Endothelial cell of umbilical vein (primary cell): ENCODE data around the gene DAPK2. TPM values are rescaled to one million over a fixed set of nuclear protein-coding genes. Genes with fewer than 3 reads are reported as not detected.

Experiments used
- BruUV-seq: library from RNA; stranded (reverse); fragments of 400-500 nt; replicated peaks from 2 replicates; lab custom pipeline; 2021; lab: Mats Ljungman, UMichigan
- CTCF ChIA-PET: fragments of 300-600, 350-600 bp; sonication (Branson Sonifier 250); formaldehyde crosslinking; loops from one replicate; lab custom pipeline; 2021; ENCODE audit warnings: antibody characterized with exemption, inconsistent platforms; lab: Charles Lee
- POLR2A ChIA-PET: fragments of 300-600, 350-600 bp; sonication (Branson Sonifier 250); formaldehyde crosslinking; loops from one replicate; lab custom pipeline; 2021; ENCODE audit warnings: antibody characterized with exemption, inconsistent platforms; lab: Charles Lee
- DNase-seq: peaks from one replicate; pipeline ENCODE4 v3.0.0-alpha.2; 2011; ENCODE audit warnings: low read depth, low spot score
- FAIRE-seq: peaks from 2 replicates; lab custom pipeline; 2011; peaks lifted over from hg19 to GRCh38; lab: Jason Lieb, UNC
- H2AFZ ChIP-seq: 2 replicates; pipeline ENCODE4 v1.6.0; 2012; ENCODE audit warnings: low read depth, low read length, control low read depth, inconsistent platforms
- H3K27ac ChIP-seq: 2 replicates; pipeline ENCODE4 v1.5.1; 2011; ENCODE audit warnings: low read depth, mild to moderate bottlenecking, control low read depth, low read length, moderate library complexity; ENCODE audit not compliant: insufficient read depth
- H3K27me3 ChIP-seq, 2 experiments: 2 replicates each; pipeline versions ENCODE4 v1.6.0 to v1.6.1; 2011; ENCODE audit warnings: low read length in 2 of 2, mixed read lengths in 1 of 2; ENCODE audit not compliant: control insufficient read depth in 2 of 2, insufficient read depth in 2 of 2
- H3K36me3 ChIP-seq, 2 experiments: 2 replicates in 1 of 2; 3 replicates in 1 of 2; pipeline ENCODE4 v1.5.1; 2011; ENCODE audit warnings: low read length in 2 of 2, mild to moderate bottlenecking in 1 of 2, moderate library complexity in 1 of 2; ENCODE audit not compliant: control insufficient read depth in 2 of 2, insufficient read depth in 2 of 2; ENCODE audit errors: extremely low read depth in 1 of 2
- H3K4me1 ChIP-seq: 3 replicates; pipeline ENCODE4 v1.5.1; 2011; ENCODE audit warnings: mild to moderate bottlenecking, low read length; ENCODE audit not compliant: control insufficient read depth, insufficient read depth; ENCODE audit errors: extremely low read depth
- H3K4me2 ChIP-seq: 2 replicates; pipeline ENCODE4 v1.6.1; 2011; ENCODE audit warnings: low read length, control low read depth, mixed read lengths; ENCODE audit not compliant: insufficient read depth
- H3K4me3 ChIP-seq, 3 experiments: fragments of 200-600 bp in 1 of 3; sonication (generic), shearing (Covaris generic) in 1 of 3; replicated peaks in 1 of 3; 2 replicates each; pipeline ENCODE4 v1.5.1; 2011 to 2016; ENCODE audit warnings: control low read depth in 3 of 3, low read length in 3 of 3, mild to moderate bottlenecking in 2 of 3, inconsistent platforms in 1 of 3, low read depth in 1 of 3, moderate library complexity in 1 of 3; ENCODE audit not compliant: insufficient read depth in 1 of 3
- H3K79me2 ChIP-seq: 2 replicates; pipeline ENCODE4 v1.6.0; 2012; ENCODE audit warnings: low read length, inconsistent platforms; ENCODE audit not compliant: control insufficient read depth, insufficient read depth
- H3K9ac ChIP-seq: replicated peaks from 2 replicates; pipeline ENCODE3; 2011; ENCODE audit warnings: low read length, control low read depth; ENCODE audit not compliant: insufficient read depth; ENCODE audit errors: extremely low read depth
- H3K9me1 ChIP-seq: replicated peaks from 3 replicates; pipeline ENCODE4 v1.6.0; 2011; ENCODE audit warnings: mild to moderate bottlenecking, low read length; ENCODE audit not compliant: control insufficient read depth, insufficient read depth; ENCODE audit errors: extremely low read depth
- H3K9me3 ChIP-seq: replicated peaks from 2 replicates; pipeline ENCODE4 v1.5.1; 2012; ENCODE audit warnings: low read length, inconsistent platforms; ENCODE audit not compliant: control insufficient read depth, insufficient read depth
- H4K20me1 ChIP-seq: replicated peaks from 2 replicates; pipeline ENCODE3; 2011; ENCODE audit warnings: mild to moderate bottlenecking, low read length; ENCODE audit not compliant: control insufficient read depth, insufficient read depth; ENCODE audit errors: extremely low read depth
- EZH2 ChIP-seq: IDR thresholded peaks from 2 replicates; pipeline ENCODE4 v1.6.1; 2012; ENCODE audit warnings: borderline replicate concordance, low read depth, mild to moderate bottlenecking, moderate library complexity, low read length, inconsistent platforms; ENCODE audit not compliant: severe bottlenecking
- FOS ChIP-seq: IDR thresholded peaks from 2 replicates; pipeline ENCODE4 v1.6.1; 2011; ENCODE audit warnings: mild to moderate bottlenecking, low read length, moderate library complexity, borderline replicate concordance; ENCODE audit not compliant: insufficient read depth
- GATA2 ChIP-seq: IDR thresholded peaks from 2 replicates; pipeline ENCODE4 v1.7.0; 2011; ENCODE audit warnings: low read depth, mild to moderate bottlenecking, moderate library complexity, mixed read lengths, low read length; ENCODE audit not compliant: insufficient read length, insufficient read depth
- JUN ChIP-seq: IDR thresholded peaks from 2 replicates; pipeline ENCODE4 v1.6.1; 2011; ENCODE audit warnings: borderline replicate concordance, low read depth; ENCODE audit not compliant: insufficient read length, insufficient read depth
- MYC ChIP-seq: IDR thresholded peaks from one replicate; pipeline ENCODE4 v1.6.1; 2011; ENCODE audit warnings: mild to moderate bottlenecking, low read depth, low read length
- POLR2A ChIP-seq: IDR thresholded peaks from 2 replicates; pipeline ENCODE4 v1.6.1; 2012; ENCODE audit warnings: low read depth, mild to moderate bottlenecking, control low read depth, low read length
- POLR2AphosphoS5 ChIP-seq: IDR thresholded peaks from 2 replicates; pipeline ENCODE4 v1.6.1; 2012; ENCODE audit warnings: low read depth, mild to moderate bottlenecking, control low read depth, low read length, moderate library complexity; ENCODE audit not compliant: insufficient read depth
- dilution Hi-C: fragments of 300-500 bp; cut with MboI; formaldehyde crosslinking; loops from one replicate; pipeline ENCODE4 v1.15.0; 2019; ENCODE audit warnings: low sequenced_read_pairs; ENCODE audit not compliant: extremely low pct_ligation_motif_present
- intact Hi-C: fragments of 100-400 bp; cut with micrococcal nuclease; formaldehyde crosslinking; loops from one replicate; pipeline ENCODE4 v1.10.0; 2022
- polyA plus RNA-seq, 4 experiments: library from polyadenylated mRNA; depleted of rRNA in 3 of 4; stranded (reverse) in 3 of 4; unstranded in 1 of 4; fragments of >200 nt; gene quantifications; 2 replicates each; pipeline versions ENCODE4 v1.2.1 to v1.2.3, GENCODE V29; 2011 to 2012; ENCODE audit warnings: missing spikeins in 1 of 4
- total RNA-seq: library from RNA; stranded (reverse); gene quantifications from 2 replicates; pipeline ENCODE4 v1.2.3, GENCODE V29; 2021
- TF ChIP-seq, protein P1 (sequence below): IDR thresholded peaks from 2 replicates; pipeline ENCODE4 v1.6.1; 2011; ENCODE audit not compliant: insufficient read depth, insufficient read length
- TF ChIP-seq, protein P2 (sequence below), 2 donors: IDR thresholded peaks; 1 replicate in 1 of 2; 2 replicates in 1 of 2; pipeline ENCODE4 v1.5.1; 2011; ENCODE audit warnings: low read length in 2 of 2, mild to moderate bottlenecking in 2 of 2, moderate library complexity in 2 of 2, control low read depth in 1 of 2, inconsistent platforms in 1 of 2, low read depth in 1 of 2; ENCODE audit not compliant: insufficient read depth in 1 of 2; ENCODE audit errors: extremely low read depth in 1 of 2

DAPK2 gene
- total and polyA plus RNA-seq, 2 donors (not counting 3 experiments of a cell fraction or from before 2014, with no cell fraction given) = 2.8 to 6.7 TPM

DNA sequence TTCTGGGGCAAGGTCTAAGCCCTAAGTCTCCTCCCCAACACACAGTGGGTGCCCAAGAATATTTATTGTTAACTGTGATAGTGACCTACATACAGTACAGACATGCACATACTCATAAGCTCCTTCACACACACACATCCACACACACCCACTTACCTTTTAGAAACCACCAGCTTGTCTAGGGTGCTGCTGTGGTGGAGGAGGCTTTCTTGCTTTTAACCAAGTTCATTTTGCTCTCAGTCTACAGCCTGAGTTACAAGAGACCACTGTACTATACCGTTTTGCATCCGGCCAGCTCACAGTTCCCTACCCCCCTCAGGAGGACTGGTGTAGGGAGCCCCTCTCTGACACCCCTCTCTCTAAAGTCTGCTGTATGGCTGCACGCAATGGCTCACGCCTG lies 16.7 kb downstream of the DAPK2 start:
- no peak overlapping the region for H3K9ac ChIP-seq
- no TSS peak for BruUV-seq
- ChIA-PET POLR2A (no interaction called here), CTCF (interaction anchor here (1.2 to 1.7 kb wide), 2 partner anchors 8 to 10 kb away, joined by 4 to 6 read pairs; no protein-coding TSS in a partner anchor)
- no peaks in the 10 kb centered on the region for H3K36me3 ChIP-seq
- H3K4me3 ChIP-seq = no peak overlapping the region
- H3K4me2 ChIP-seq = no peak overlapping the region
- dilution Hi-C loops (no loop called here), intact Hi-C loops (no loop called here)
- no peak overlapping the region for H3K27ac ChIP-seq
- FAIRE-seq (no peak), DNase-seq (no peak)
- TF ChIP-seq MYC = no peak
- TF ChIP-seq FOS = no peak
- TF ChIP-seq, protein P1, sequence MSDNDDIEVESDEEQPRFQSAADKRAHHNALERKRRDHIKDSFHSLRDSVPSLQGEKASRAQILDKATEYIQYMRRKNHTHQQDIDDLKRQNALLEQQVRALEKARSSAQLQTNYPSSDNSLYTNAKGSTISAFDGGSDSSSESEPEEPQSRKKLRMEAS = no peak
- TF ChIP-seq GATA2 = no peak
- no peak for TF ChIP-seq EZH2
- TF ChIP-seq POLR2A = no peak
- H3K27me3 ChIP-seq = peaks cover 5 to 8% of the 10 kb centered on the region in 2 experiments
- no peaks in the 10 kb centered on the region for H3K9me3 ChIP-seq
- H3K4me1 ChIP-seq = peaks cover 5% of the 10 kb centered on the region
- H3K9me1 ChIP-seq = no peaks in the 10 kb centered on the region
- H3K79me2 ChIP-seq = no peaks in the 10 kb centered on the region
- no peak overlapping the region for H2AFZ ChIP-seq
- no peaks in the 10 kb centered on the region for H4K20me1 ChIP-seq

DNA sequence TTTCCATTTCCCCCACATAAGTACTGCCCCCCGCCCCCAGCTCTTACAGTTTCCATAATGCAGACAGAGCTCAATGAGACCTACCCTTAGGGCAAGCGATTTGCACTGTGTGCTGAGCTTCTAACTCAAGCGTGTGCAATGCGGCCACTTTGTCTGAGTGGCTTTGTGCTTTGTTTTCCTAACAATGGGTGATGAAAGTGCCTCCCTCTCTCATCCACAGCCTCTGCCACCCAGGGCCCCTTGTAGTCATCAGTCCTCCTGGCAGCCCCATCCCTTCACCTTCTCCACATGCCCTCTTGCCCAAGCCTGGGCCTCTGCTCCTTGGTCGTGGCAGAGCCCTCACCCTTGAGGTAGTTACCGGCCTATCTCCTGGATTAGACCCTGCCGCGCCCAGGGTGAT lies 17.2 kb downstream of the DAPK2 start:
- BruUV-seq = no TSS peak
- FAIRE-seq (no peak), DNase-seq (no peak)
- Histone ChIP-seq H3K27ac (no peak overlapping the region), H3K36me3 (no peaks in the 10 kb centered on the region), H3K79me2 (no peaks in the 10 kb centered on the region), H3K9me3 (no peaks in the 10 kb centered on the region), H3K27me3 (peaks cover 5 to 8% of the 10 kb centered on the region in 2 experiments), H2AFZ (no peak overlapping the region), H3K4me1 (peaks cover 5% of the 10 kb centered on the region), H3K9me1 (no peaks in the 10 kb centered on the region), H3K4me3 (no peak overlapping the region), H3K9ac (no peak overlapping the region), H3K4me2 (no peak overlapping the region), H4K20me1 (no peaks in the 10 kb centered on the region)
- ChIA-PET CTCF (interaction anchor here (1.2 to 1.7 kb wide), 3 partner anchors 7 to 33 kb away, joined by 3 to 6 read pairs (median 4); no protein-coding TSS in a partner anchor), POLR2A (interaction anchor here (0.7 kb wide), 1 partner anchor 45 kb away, joined by 5 read pairs; no protein-coding TSS in a partner anchor)
- dilution Hi-C loops (no loop called here), intact Hi-C loops (no loop called here)
- TF ChIP-seq, protein P2, sequence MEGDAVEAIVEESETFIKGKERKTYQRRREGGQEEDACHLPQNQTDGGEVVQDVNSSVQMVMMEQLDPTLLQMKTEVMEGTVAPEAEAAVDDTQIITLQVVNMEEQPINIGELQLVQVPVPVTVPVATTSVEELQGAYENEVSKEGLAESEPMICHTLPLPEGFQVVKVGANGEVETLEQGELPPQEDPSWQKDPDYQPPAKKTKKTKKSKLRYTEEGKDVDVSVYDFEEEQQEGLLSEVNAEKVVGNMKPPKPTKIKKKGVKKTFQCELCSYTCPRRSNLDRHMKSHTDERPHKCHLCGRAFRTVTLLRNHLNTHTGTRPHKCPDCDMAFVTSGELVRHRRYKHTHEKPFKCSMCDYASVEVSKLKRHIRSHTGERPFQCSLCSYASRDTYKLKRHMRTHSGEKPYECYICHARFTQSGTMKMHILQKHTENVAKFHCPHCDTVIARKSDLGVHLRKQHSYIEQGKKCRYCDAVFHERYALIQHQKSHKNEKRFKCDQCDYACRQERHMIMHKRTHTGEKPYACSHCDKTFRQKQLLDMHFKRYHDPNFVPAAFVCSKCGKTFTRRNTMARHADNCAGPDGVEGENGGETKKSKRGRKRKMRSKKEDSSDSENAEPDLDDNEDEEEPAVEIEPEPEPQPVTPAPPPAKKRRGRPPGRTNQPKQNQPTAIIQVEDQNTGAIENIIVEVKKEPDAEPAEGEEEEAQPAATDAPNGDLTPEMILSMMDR (IDR thresholded peaks at IDR 0.05; ENCODE audit: extremely low read depth in 1 of 2, insufficient read depth in 1 of 2, low read depth in 1 of 2, low read length in 2 of 2) = no peak
- TF ChIP-seq POLR2A (no peak), JUN (no peak), EZH2 (no peak), FOS (no peak), GATA2 (no peak), POLR2AphosphoS5 (no peak), MYC (no peak)
- TF ChIP-seq, protein P1 = no peak
